Neutrophil (primary cell): Measurements from ENCODE around the gene SLC22A14.

Experiments
- H3K27ac ChIP-seq: fragments of 200-600 bp; sonication (generic); 2 replicates; pipeline ENCODE4 v1.5.1; 2016; ENCODE audit warnings: mild to moderate bottlenecking, moderate library complexity
- H3K27me3 ChIP-seq: fragments of 200-600 bp; sonication (generic); 2 replicates; pipeline ENCODE4 v1.6.0; 2016; ENCODE audit warnings: mild to moderate bottlenecking
- H3K36me3 ChIP-seq: fragments of 200-600 bp; sonication (generic); 2 replicates; pipeline ENCODE4 v1.5.1; 2017
- H3K4me1 ChIP-seq, 2 experiments: fragments of 200-600 bp in 1 of 2; sonication (generic) in 1 of 2; 1 replicate in 1 of 2; 2 replicates in 1 of 2; pipeline versions ENCODE4 v1.5.1 to v1.6.1; 2013 to 2016; ENCODE audit warnings: low read depth in 1 of 2, low read length in 1 of 2, mild to moderate bottlenecking in 1 of 2, moderate library complexity in 1 of 2; ENCODE audit not compliant: control insufficient read depth in 1 of 2, insufficient read depth in 1 of 2
- H3K4me3 ChIP-seq, 2 experiments: fragments of 200-600 bp in 1 of 2; sonication (generic) in 1 of 2; 1 replicate in 1 of 2; 2 replicates in 1 of 2; pipeline ENCODE4 v1.5.1; 2013 to 2016; ENCODE audit warnings: low read depth in 1 of 2, low read length in 1 of 2, mild to moderate bottlenecking in 1 of 2, moderate library complexity in 1 of 2
- H3K9me3 ChIP-seq: fragments of 200-600 bp; sonication (generic); 2 replicates; pipeline ENCODE4 v1.5.1; 2016
- CTCF ChIP-seq: fragments of 200-600 bp; sonication (generic); IDR thresholded peaks from 2 replicates; pipeline ENCODE4 v1.5.1; 2016; ENCODE audit warnings: antibody characterized with exemption

Gene SLC22A14

DNA sequence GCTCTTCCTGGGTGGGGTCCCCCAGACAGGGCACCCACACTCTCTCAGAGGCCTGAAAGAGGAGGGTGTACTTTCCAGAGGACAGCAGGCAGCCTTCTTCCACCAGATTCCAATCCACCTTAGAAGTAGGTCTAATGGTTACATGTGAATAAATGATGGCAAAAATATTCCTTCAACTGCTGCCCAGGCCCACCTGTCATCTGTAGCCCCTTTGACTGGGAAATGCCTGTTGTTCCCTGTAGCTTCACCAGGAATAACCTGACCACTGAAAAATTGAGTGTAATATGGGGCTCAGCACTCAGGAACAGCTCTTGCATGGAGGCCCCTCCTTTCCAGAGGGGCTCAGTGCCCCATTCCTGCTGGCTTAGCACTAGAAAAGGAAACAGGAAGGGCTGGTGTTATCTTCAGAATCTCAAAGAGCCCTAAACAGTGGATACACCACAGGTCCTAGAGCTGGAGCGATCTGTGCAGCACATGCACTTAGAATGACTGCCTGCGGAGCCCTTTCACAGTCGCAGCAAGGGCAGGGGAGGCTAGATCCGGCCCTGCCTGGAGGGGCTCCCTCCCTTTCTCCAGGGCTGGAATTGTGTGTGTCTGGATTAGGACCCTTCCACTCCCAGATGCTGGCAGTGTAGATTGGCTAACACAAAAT, 32.1 kb downstream of the SLC22A14 start:
- no peaks in the 10 kb centered on the region for H3K27me3 ChIP-seq
- no peak overlapping the region for H3K27ac ChIP-seq
- H3K9me3 ChIP-seq: no peaks in the 10 kb centered on the region
- no peak for TF ChIP-seq CTCF
- H3K4me3 ChIP-seq: no peak overlapping the region
- H3K36me3 ChIP-seq: no peaks in the 10 kb centered on the region
- peaks cover 43 to 59% of the 10 kb centered on the region in 2 experiments for H3K4me1 ChIP-seq

DNA sequence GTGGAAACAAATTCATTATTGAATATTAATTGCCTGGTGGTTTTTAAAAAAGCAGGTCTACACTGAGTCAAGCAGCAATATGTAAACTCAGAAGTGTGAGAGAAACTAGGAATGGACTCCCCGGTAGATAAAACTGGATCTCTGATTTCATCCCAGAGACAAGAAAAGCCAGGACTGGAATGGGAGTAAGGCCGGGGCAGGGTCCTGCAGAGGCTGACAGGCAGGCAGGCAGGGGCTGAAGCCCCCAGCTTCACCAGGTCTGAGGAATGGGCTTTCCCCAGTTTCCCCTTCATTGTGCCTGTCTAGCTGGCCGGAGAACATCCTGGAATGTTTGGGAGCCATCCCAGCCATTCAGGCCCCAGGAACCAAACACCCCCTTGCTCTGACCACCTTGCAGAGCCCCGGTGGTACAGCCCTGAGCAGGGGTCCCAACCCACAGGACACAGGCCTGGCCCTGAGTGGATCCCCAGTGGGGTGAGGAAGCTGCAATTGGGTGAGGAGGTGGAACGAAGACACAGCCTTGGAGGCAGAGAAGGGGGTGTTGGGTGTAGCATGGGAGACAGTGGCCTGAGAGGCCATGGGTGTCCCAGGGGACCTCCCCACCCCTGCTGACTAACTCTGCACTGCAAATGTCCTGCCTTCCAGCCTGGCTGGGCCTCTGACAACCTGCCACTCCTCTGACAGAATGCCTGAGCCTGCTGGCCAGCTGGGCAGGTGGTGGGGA, 32.8 kb downstream of the SLC22A14 start:
- Histone ChIP-seq H3K27ac (no peak overlapping the region), H3K9me3 (no peaks in the 10 kb centered on the region), H3K4me3 (no peak overlapping the region), H3K36me3 (no peaks in the 10 kb centered on the region), H3K27me3 (no peaks in the 10 kb centered on the region), H3K4me1 (peaks cover 43 to 59% of the 10 kb centered on the region in 2 experiments)
- no peak for TF ChIP-seq CTCF

- no peaks in the 10 kb centered on the region for H3K9me3 ChIP-seq
These were observed 33.6 kb downstream of the SLC22A14 start for GRCh38 chr3:38315488-38316230.

DNA sequence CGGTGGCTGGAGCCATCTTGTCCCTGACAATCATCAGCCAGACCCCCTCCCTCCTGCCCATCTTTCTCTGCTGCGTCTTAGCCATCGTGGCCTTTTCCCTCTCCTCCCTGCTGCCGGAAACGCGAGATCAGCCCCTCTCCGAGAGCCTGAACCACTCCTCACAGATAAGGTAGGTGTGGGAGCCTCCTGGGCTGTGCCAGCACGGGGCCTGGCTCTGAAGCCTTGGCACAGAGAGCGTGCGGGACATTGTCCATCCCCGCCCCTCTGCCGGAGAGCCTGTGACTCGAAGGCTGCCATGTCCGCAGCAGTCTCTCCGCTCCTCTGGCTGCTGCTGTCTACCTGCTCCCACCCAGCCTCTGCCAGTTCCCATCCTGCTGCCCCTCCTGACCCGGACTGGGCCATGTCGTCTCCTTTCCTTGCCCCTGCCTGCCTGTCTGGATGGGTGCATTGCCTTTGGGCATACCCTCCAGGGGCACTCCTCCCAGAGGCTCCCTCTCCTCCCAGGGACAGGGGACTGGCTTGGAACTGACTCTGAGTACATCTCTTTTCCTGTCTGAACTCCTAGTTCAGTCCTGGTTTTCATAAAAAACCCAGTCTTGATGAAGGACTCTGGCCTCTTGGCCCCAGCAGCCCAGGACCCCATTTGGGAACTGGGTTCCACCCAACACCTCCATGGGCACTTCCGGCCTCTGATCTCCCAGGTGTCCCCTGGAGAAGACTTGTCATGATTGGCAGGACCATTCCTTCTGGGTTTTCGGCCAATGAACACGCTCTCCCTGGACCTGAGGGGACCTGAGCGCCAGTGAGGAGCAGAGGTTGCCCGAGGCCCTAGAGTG, 34.5 kb downstream of the SLC22A14 start:
- H3K4me1 ChIP-seq: peaks cover 31 to 46% of the 10 kb centered on the region in 2 experiments
- H3K27ac ChIP-seq: peak overlapping the region; percentile 64
- no peak for TF ChIP-seq CTCF
- H3K9me3 ChIP-seq: no peaks in the 10 kb centered on the region
- H3K4me3 ChIP-seq: no peak overlapping the region
- no peaks in the 10 kb centered on the region for H3K27me3 ChIP-seq
- H3K36me3 ChIP-seq: no peaks in the 10 kb centered on the region

More at GRCh38 chr3:38315488-38316230, 33.6 kb downstream of the SLC22A14 start:
- Histone ChIP-seq H3K27ac (no peak overlapping the region), H3K36me3 (no peaks in the 10 kb centered on the region), H3K4me1 (peaks cover 41 to 55% of the 10 kb centered on the region in 2 experiments), H3K27me3 (no peaks in the 10 kb centered on the region), H3K4me3 (no peak overlapping the region)
- no peak for TF ChIP-seq CTCF

- TF ChIP-seq CTCF: no peak
- Histone ChIP-seq H3K9me3 (no peaks in the 10 kb centered on the region), H3K4me3 (no peak overlapping the region), H3K27ac (peak overlapping the region; percentile 64), H3K27me3 (no peaks in the 10 kb centered on the region), H3K4me1 (peaks cover 27 to 40% of the 10 kb centered on the region in 2 experiments), H3K36me3 (no peaks in the 10 kb centered on the region)
These were observed 35.2 kb downstream of the SLC22A14 start for GRCh38 chr3:38317192-38317759.
